ENCODE results near the gene PSTPIP1. TPM values are rescaled to one million over a fixed set of nuclear protein-coding genes. Genes with fewer than 3 reads are reported as not detected.

PSTPIP1 gene
- total RNA-seq, 1 donor from 2014 or later: not detected

DNA sequence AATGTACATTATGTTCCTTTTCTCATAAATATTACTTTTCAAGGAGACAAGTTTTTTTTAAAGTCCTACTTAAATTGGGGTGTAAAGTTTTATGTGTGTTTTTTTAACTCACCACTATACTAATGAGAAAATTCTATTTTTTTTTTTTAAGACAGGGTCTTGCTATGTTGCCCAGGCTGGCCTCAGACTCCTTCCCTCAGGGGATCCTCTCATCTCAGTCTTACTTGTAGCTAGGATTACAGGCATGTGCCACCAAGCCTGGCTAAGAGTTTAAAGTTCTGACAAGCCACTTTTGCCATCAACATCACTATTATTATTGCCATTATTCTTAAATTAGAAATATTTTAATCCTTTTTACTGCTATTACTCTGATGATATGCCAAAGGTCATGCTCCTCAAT is 68.3 kb downstream of the PSTPIP1 start:
- TF ChIP-seq, protein P1, sequence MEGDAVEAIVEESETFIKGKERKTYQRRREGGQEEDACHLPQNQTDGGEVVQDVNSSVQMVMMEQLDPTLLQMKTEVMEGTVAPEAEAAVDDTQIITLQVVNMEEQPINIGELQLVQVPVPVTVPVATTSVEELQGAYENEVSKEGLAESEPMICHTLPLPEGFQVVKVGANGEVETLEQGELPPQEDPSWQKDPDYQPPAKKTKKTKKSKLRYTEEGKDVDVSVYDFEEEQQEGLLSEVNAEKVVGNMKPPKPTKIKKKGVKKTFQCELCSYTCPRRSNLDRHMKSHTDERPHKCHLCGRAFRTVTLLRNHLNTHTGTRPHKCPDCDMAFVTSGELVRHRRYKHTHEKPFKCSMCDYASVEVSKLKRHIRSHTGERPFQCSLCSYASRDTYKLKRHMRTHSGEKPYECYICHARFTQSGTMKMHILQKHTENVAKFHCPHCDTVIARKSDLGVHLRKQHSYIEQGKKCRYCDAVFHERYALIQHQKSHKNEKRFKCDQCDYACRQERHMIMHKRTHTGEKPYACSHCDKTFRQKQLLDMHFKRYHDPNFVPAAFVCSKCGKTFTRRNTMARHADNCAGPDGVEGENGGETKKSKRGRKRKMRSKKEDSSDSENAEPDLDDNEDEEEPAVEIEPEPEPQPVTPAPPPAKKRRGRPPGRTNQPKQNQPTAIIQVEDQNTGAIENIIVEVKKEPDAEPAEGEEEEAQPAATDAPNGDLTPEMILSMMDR (IDR thresholded peaks at IDR 0.05; ENCODE audit: insufficient read depth, low read depth, low read length): no peak
- TF ChIP-seq EZH2 (IDR thresholded peaks at IDR 0.05; ENCODE audit: insufficient read depth, low read length): no peak
- H3K79me2 ChIP-seq (ENCODE audit: insufficient read depth, low read length): peaks cover 82% of the 10 kb centered on the region
- FAIRE-seq: no peak
- no peaks in the 10 kb centered on the region for H3K27me3 ChIP-seq (ENCODE audit: insufficient read depth, low read length)
- Mint-ChIP-seq H3K9me3 (ENCODE audit: unreplicated experiment) (no peaks in the 10 kb centered on the region), H3K36me3 (ENCODE audit: low read depth, unreplicated experiment) (no peaks in the 10 kb centered on the region), H3K27ac (ENCODE audit: unreplicated experiment) (no peak overlapping the region), H3K4me1 (ENCODE audit: low read depth, unreplicated experiment) (peaks cover 42% of the 10 kb centered on the region), H3K27me3 (ENCODE audit: low read depth, unreplicated experiment) (no peaks in the 10 kb centered on the region), H3K4me3 (ENCODE audit: unreplicated experiment) (no peak overlapping the region)
- H3K4me3 ChIP-seq (ENCODE audit: insufficient read depth, low read depth, low read length): no peak overlapping the region
- no peaks in the 10 kb centered on the region for H3K9me3 ChIP-seq (ENCODE audit: insufficient read depth, low read depth, low read length)
- H3K4me2 ChIP-seq (ENCODE audit: low read length): no peak overlapping the region
- no peak overlapping the region for H2AFZ ChIP-seq (ENCODE audit: low read depth, low read length)
- no peak overlapping the region for H3K9ac ChIP-seq (ENCODE audit: low read length)
- H3K27ac ChIP-seq (ENCODE audit: low read depth, low read length): no peak overlapping the region
- H3K4me1 ChIP-seq (ENCODE audit: insufficient read depth, low read length): peaks cover 21% of the 10 kb centered on the region
- H3K36me3 ChIP-seq (ENCODE audit: insufficient read depth, low read length): no peaks in the 10 kb centered on the region
- DNase-seq (ENCODE audit: low read depth): no peak
- H4K20me1 ChIP-seq (ENCODE audit: insufficient read depth, low read length): peaks cover 77% of the 10 kb centered on the region

DNA sequence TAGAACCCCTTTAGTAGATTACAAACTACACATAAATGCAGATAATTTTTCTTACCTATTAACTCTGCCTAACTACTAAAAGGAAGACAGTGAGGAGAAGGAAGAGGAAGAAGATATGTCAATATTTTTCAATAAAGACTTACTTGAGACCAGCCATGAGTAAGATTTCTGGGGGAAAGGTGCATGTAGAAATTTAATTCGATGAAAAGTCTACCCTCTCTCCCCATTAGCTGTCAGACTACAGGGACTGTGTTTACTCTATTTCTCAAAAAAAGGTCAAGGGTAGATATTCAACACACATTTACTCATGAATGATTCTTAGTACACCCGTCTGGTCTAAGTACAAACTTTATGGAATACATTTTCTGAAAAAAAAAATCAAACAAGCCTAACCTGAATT is 69.1 kb downstream of the PSTPIP1 start:
- H3K27ac Mint-ChIP-seq (ENCODE audit: unreplicated experiment): peak overlapping the region; percentile 2
- DNase-seq (ENCODE audit: low read depth): no peak
- no peak overlapping the region for H2AFZ ChIP-seq (ENCODE audit: low read depth, low read length)
- no peak overlapping the region for H3K27ac ChIP-seq (ENCODE audit: low read depth, low read length)
- no peak overlapping the region for H3K9ac ChIP-seq (ENCODE audit: low read length)
- no peaks in the 10 kb centered on the region for H3K9me3 Mint-ChIP-seq (ENCODE audit: unreplicated experiment)
- H3K4me1 ChIP-seq (ENCODE audit: insufficient read depth, low read length): peaks cover 21% of the 10 kb centered on the region
- H3K36me3 ChIP-seq (ENCODE audit: insufficient read depth, low read length): no peaks in the 10 kb centered on the region
- H3K36me3 Mint-ChIP-seq (ENCODE audit: low read depth, unreplicated experiment): no peaks in the 10 kb centered on the region
- H3K9me3 ChIP-seq (ENCODE audit: insufficient read depth, low read depth, low read length): no peaks in the 10 kb centered on the region
- FAIRE-seq: no peak
- peaks cover 42% of the 10 kb centered on the region for H3K4me1 Mint-ChIP-seq (ENCODE audit: low read depth, unreplicated experiment)
- no peaks in the 10 kb centered on the region for H3K27me3 ChIP-seq (ENCODE audit: insufficient read depth, low read length)
- peaks cover 85% of the 10 kb centered on the region for H3K79me2 ChIP-seq (ENCODE audit: insufficient read depth, low read length)
- no peaks in the 10 kb centered on the region for H3K27me3 Mint-ChIP-seq (ENCODE audit: low read depth, unreplicated experiment)
- TF ChIP-seq EZH2 (IDR thresholded peaks at IDR 0.05; ENCODE audit: insufficient read depth, low read length): no peak
- TF ChIP-seq, protein P1 (IDR thresholded peaks at IDR 0.05; ENCODE audit: insufficient read depth, low read depth, low read length): no peak
- H4K20me1 ChIP-seq (ENCODE audit: insufficient read depth, low read length): peaks cover 78% of the 10 kb centered on the region
- H3K4me2 ChIP-seq (ENCODE audit: low read length): no peak overlapping the region
- H3K4me3 Mint-ChIP-seq (ENCODE audit: unreplicated experiment): no peak overlapping the region
- no peak overlapping the region for H3K4me3 ChIP-seq (ENCODE audit: insufficient read depth, low read depth, low read length)

DNA sequence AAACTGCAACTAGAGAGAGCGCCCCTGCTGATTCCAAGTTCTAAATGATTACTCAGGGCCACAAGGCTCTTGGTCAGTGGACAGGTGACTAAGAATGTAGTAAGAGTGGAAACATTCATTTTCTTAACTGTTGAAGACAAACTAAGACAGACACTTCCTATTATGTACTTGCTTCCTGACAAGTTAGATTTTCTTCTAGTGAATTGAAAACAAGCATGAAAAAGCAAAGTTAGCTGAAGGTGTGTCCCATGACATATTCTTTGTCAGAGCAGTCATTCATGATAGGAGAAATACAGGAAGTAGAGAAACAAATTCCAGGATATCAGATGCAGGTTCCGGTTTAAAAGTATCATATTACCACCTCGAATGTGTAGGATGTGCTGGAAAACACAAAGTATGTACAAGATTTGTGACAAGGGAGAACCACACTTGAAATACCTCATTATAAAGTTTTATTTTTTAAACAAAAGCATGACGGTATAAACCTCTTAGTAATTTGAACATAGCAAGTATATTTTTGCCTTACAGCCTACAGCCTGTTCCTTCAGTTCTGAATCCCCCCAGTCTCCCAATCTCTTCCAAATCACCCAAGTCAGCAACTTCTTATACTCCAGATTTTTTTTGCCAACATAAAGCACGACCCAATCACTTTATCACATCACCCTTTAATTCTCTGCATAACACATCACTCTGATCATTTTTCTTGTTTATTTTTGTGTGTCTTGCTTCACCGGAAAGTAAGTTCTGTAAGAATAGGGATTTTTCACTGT is 69.8 kb downstream of the PSTPIP1 start:
- peaks cover 79% of the 10 kb centered on the region for H4K20me1 ChIP-seq (ENCODE audit: insufficient read depth, low read length)
- Mint-ChIP-seq H3K9me3 (ENCODE audit: unreplicated experiment) (no peaks in the 10 kb centered on the region), H3K36me3 (ENCODE audit: low read depth, unreplicated experiment) (no peaks in the 10 kb centered on the region), H3K4me3 (ENCODE audit: unreplicated experiment) (no peak overlapping the region), H3K4me1 (ENCODE audit: low read depth, unreplicated experiment) (peaks cover 41% of the 10 kb centered on the region), H3K27ac (ENCODE audit: unreplicated experiment) (peak overlapping the region; percentile 29), H3K27me3 (ENCODE audit: low read depth, unreplicated experiment) (no peaks in the 10 kb centered on the region)
- peak overlapping the region; percentile 1 for H3K27ac ChIP-seq (ENCODE audit: low read depth, low read length)
- H3K36me3 ChIP-seq (ENCODE audit: insufficient read depth, low read length): no peaks in the 10 kb centered on the region
- DNase-seq (ENCODE audit: low read depth) (peak; percentile 64), FAIRE-seq (no peak)
- TF ChIP-seq EZH2 (IDR thresholded peaks at IDR 0.05; ENCODE audit: insufficient read depth, low read length): no peak
- TF ChIP-seq, protein P1 (IDR thresholded peaks at IDR 0.05; ENCODE audit: insufficient read depth, low read depth, low read length): no peak
- peak overlapping the region; percentile 50 for H3K4me2 ChIP-seq (ENCODE audit: low read length)
- no peak overlapping the region for H2AFZ ChIP-seq (ENCODE audit: low read depth, low read length)
- peaks cover 86% of the 10 kb centered on the region for H3K79me2 ChIP-seq (ENCODE audit: insufficient read depth, low read length)
- H3K9ac ChIP-seq (ENCODE audit: low read length): no peak overlapping the region
- H3K4me1 ChIP-seq (ENCODE audit: insufficient read depth, low read length): peaks cover 25% of the 10 kb centered on the region
- no peaks in the 10 kb centered on the region for H3K27me3 ChIP-seq (ENCODE audit: insufficient read depth, low read length)
- H3K4me3 ChIP-seq (ENCODE audit: insufficient read depth, low read depth, low read length): no peak overlapping the region
- no peaks in the 10 kb centered on the region for H3K9me3 ChIP-seq (ENCODE audit: insufficient read depth, low read depth, low read length)
